Prostate gland (tissue), 2 donors: Measurements from ENCODE around the gene FFAR2. TPM values are rescaled to one million over a fixed set of nuclear protein-coding genes. Genes with fewer than 3 reads are reported as not detected.
A peak's percentile ranks its signal among the peaks of the same experiment; 100 is the strongest.

Experiments
- DNase-seq: peaks from one replicate; pipeline ENCODE4 v3.0.0-alpha.2; 2019; ENCODE audit warnings: low spot score
- H3K27ac ChIP-seq, 2 donors: fragments of 200-600 bp; sonication (generic); 2 replicates each; pipeline ENCODE4 v1.5.1; 2017 to 2019
- H3K27me3 ChIP-seq: fragments of 200-600 bp; sonication (generic); replicated peaks from 2 replicates; pipeline ENCODE4 v1.5.1; 2019; ENCODE audit not compliant: insufficient read depth
- H3K36me3 ChIP-seq, 2 donors: fragments of 200-600 bp; sonication (generic); 1 replicate in 1 of 2; 2 replicates in 1 of 2; pipeline versions ENCODE4 v1.5.1 to v1.8.1; 2017 to 2019
- H3K4me1 ChIP-seq: fragments of 200-600 bp; sonication (generic); replicated peaks from 2 replicates; pipeline ENCODE4 v1.5.1; 2019
- H3K4me3 ChIP-seq, 2 donors: fragments of 200-600 bp; sonication (generic); 2 replicates each; pipeline ENCODE4 v1.5.1; 2017 to 2019
- H3K9me3 ChIP-seq: fragments of 200-600 bp; sonication (generic); 2 replicates; pipeline ENCODE4 v1.5.1; 2017
- POLR2A ChIP-seq: fragments of 450-650 bp; IDR thresholded peaks from one replicate; pipeline ENCODE4 v1.6.1; 2016; ENCODE audit warnings: antibody characterized with exemption, mild to moderate bottlenecking
- POLR2AphosphoS5 ChIP-seq: sonication (generic); formaldehyde crosslinking; IDR thresholded peaks from one replicate; pipeline ENCODE4 v1.6.1; 2017; ENCODE audit warnings: antibody characterized with exemption
- WGBS: methylation state at CpG from one replicate; pipeline ENCODE4 v1.1.5; 2018; 5-methylcytosine and 5-hydroxymethylcytosine counted together
- intact Hi-C: fragments of 100-400 bp; cut with DNase I; formaldehyde crosslinking; loops from one replicate; pipeline ENCODE4 v1.14.2; 2022
- total RNA-seq, 2 donors: library from RNA; depleted of rRNA; stranded (reverse); fragments of >200 nt; gene quantifications; one replicate each; pipeline ENCODE4 v1.1.0, GENCODE V29; 2016
- TF ChIP-seq, protein P1 (sequence below), 4 experiments: fragments of 200-600 bp in 2 of 4; fragments of 450-650 bp in 2 of 4; sonication (generic) in 2 of 4; IDR thresholded peaks; 1 replicate in 3 of 4; 2 replicates in 1 of 4; pipeline ENCODE4 v1.5.1; 2016 to 2019; ENCODE audit warnings: antibody characterized with exemption in 4 of 4, mild to moderate bottlenecking in 2 of 4, moderate library complexity in 2 of 4

Gene FFAR2
- total RNA-seq, 2 donors from 2014 or later = 0.87 TPM; not detected in 1

DNA sequence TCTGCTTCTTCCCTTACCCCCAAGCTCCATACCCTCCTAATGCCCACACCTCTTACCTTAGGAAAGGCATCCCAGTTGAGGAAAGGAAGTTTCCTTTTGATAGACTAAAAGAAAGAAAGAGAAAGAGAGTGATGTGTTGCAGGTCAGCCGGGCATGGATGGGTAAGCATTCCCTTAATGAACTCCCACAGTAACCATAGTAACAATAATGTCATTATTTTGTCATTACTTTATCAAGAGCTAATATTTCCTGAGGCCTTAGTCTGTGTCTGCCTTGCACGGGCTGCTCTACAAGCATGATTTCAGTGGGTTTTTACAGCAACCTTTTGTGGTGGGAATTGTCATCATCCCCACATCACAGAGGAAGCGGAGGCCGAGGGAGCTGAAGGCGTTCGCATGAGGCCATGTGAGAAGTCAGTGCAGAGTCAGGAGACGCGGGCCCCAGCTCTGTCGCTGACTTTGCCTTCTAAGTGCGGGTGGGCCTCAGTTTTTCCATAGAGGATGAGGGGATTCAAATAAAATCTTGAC lies 39.7 kb downstream of the FFAR2 start:
- no peaks in the 10 kb centered on the region for H3K36me3 ChIP-seq
- no peaks in the 10 kb centered on the region for H3K4me1 ChIP-seq
- H3K4me3 ChIP-seq = no peak overlapping the region
- DNase-seq = no peak
- H3K27me3 ChIP-seq = no peaks in the 10 kb centered on the region
- intact Hi-C loops = no loop called here
- H3K9me3 ChIP-seq = no peaks in the 10 kb centered on the region
- TF ChIP-seq, protein P1, sequence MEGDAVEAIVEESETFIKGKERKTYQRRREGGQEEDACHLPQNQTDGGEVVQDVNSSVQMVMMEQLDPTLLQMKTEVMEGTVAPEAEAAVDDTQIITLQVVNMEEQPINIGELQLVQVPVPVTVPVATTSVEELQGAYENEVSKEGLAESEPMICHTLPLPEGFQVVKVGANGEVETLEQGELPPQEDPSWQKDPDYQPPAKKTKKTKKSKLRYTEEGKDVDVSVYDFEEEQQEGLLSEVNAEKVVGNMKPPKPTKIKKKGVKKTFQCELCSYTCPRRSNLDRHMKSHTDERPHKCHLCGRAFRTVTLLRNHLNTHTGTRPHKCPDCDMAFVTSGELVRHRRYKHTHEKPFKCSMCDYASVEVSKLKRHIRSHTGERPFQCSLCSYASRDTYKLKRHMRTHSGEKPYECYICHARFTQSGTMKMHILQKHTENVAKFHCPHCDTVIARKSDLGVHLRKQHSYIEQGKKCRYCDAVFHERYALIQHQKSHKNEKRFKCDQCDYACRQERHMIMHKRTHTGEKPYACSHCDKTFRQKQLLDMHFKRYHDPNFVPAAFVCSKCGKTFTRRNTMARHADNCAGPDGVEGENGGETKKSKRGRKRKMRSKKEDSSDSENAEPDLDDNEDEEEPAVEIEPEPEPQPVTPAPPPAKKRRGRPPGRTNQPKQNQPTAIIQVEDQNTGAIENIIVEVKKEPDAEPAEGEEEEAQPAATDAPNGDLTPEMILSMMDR (IDR thresholded peaks at IDR 0.05) = no peak
- no peak for TF ChIP-seq POLR2AphosphoS5
- TF ChIP-seq POLR2A = no peak
- no peak overlapping the region for H3K27ac ChIP-seq
- WGBS = 93% methylated on average over 10 of the region's 10 CpGs

DNA sequence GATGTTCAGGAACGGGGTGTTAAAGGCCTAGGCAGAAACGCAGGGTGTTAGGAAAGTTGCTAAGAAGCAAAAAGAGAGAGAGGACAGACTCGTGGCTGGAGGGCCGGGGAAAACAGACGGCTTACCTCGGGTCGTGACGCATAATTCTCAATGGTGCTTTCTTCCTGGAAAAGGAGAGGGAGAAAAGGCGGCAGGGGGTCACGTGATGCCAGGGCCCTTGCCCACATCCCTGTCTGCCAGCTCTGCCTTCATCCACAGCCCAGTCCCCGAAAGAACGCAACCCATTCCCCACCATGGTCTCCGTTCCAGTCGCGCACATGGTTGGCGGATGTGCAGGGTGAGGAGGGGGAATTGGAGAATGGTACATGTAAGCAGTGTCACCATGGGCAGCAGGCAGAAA lies 40.6 kb downstream of the FFAR2 start:
- 82% methylated on average over 16 of the region's 16 CpGs for WGBS
- no peaks in the 10 kb centered on the region for H3K36me3 ChIP-seq
- H3K27ac ChIP-seq = no peak overlapping the region
- H3K27me3 ChIP-seq = no peaks in the 10 kb centered on the region
- no peak for DNase-seq
- TF ChIP-seq POLR2AphosphoS5 (no peak), POLR2A (no peak)
- TF ChIP-seq, protein P1 (IDR thresholded peaks at IDR 0.05) = no peak
- intact Hi-C loops = no loop called here
- no peaks in the 10 kb centered on the region for H3K9me3 ChIP-seq
- H3K4me1 ChIP-seq = no peaks in the 10 kb centered on the region
- H3K4me3 ChIP-seq = no peak overlapping the region

DNA sequence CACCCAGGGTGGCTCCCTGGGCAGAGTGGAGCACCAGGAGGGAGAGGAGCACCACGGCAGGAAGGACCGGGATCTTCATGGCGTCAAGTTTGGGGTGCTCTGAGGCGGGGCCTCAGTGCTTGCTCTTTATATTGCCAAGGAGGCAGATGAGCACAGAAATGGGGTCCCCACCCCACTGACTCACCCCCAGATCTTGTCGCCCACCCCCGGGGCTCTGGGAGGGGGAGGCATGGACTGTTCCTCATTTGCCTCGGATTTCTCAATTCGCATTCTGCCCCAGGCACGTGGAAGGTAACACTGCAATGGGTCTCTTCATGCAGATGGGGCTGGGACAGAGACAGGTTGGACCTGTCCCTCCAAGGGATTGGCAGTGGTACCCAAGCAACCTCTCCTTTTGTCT lies 42.3 kb downstream of the FFAR2 start, which contains the start of gene KRTDAP:
Gene KRTDAP (minus strand): TSS at position 101 of the 400 bp plus-strand sequence. CDS start 22 bp downstream, at position 79.
- Histone ChIP-seq H3K9me3 (no peaks in the 10 kb centered on the region), H3K36me3 (no peaks in the 10 kb centered on the region), H3K4me1 (no peaks in the 10 kb centered on the region), H3K27me3 (no peaks in the 10 kb centered on the region), H3K4me3 (no peak within 1 kb of the TSS), H3K27ac (no peak within 1 kb of the TSS)
- DNase-seq = no peak
- TF ChIP-seq POLR2A (no peak), POLR2AphosphoS5 (no peak)
- TF ChIP-seq, protein P1 (IDR thresholded peaks at IDR 0.05) = no peak
- intact Hi-C loops = loop anchor here (10.0 kb wide), 1 partner anchor 216 kb away; no protein-coding TSS in a partner anchor
- 73% methylated on average over 9 of the region's 9 CpGs for WGBS

DNA sequence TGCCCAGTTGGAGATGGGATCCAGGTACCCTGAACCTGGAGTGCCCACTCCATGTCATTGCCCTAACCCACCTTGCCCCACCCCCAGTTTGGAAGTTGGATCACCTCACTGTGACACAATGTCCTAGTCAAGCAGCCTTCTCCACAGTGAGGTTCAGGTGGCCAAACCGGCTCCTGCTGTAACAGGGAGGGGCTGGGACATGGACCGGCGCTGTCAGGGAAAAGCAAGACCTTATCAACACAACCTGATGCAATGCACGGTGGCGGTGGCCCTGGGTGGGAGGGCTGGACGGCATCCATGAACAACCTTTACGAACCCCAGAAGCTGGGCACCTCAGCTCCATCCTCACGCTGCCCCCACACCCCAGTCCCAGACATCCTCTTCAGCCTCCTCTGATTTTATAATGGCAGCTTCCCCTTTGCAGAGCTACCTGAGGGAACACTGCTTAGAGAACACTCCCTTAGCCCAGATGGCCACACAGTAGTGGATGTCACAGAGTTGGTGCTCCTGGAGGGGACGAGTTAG lies 43.8 kb downstream of the FFAR2 start:
- H3K27ac ChIP-seq = no peak overlapping the region
- 50% methylated on average over 9 of the region's 9 CpGs for WGBS
- intact Hi-C loops = loop anchor here (10.0 kb wide), 1 partner anchor 217 kb away; no protein-coding TSS in a partner anchor
- no peaks in the 10 kb centered on the region for H3K9me3 ChIP-seq
- TF ChIP-seq, protein P1 (IDR thresholded peaks at IDR 0.05) = no peak
- TF ChIP-seq POLR2AphosphoS5 = peak; percentile 16
- H3K27me3 ChIP-seq = no peaks in the 10 kb centered on the region
- no peak overlapping the region for H3K4me3 ChIP-seq
- DNase-seq = peak; percentile 24
- no peaks in the 10 kb centered on the region for H3K36me3 ChIP-seq
- no peaks in the 10 kb centered on the region for H3K4me1 ChIP-seq

DNA sequence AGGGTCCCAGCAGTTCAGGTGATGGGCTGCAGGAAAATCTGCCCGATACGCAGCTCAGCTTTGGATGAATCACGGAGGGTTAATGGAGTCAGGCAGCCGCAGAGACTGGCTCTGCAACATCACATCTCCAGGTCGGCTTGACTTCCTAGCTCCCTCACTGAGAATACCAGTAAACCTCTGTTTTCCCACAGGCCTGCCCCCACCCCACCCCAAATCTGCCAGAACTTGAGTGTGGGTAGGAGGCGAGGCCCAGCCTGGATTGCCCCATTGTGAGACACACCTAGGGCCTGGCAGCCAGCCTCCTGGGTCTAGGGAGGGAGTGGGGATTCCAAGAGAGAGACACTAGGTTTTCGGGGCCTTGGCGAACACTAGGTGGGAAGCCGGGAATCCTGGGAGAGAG lies 45.9 kb downstream of the FFAR2 start:
- intact Hi-C loops = loop anchor here (10.0 kb wide), 1 partner anchor 219 kb away; no protein-coding TSS in a partner anchor
- H3K36me3 ChIP-seq = no peaks in the 10 kb centered on the region
- H3K27ac ChIP-seq = no peak overlapping the region
- no peak for DNase-seq
- 68% methylated on average over 9 of the region's 9 CpGs for WGBS
- TF ChIP-seq POLR2A (no peak), POLR2AphosphoS5 (no peak)
- TF ChIP-seq, protein P1 (IDR thresholded peaks at IDR 0.05) = no peak
- H3K4me3 ChIP-seq = no peak overlapping the region
- no peaks in the 10 kb centered on the region for H3K9me3 ChIP-seq
- no peaks in the 10 kb centered on the region for H3K4me1 ChIP-seq
- no peaks in the 10 kb centered on the region for H3K27me3 ChIP-seq
